Measurements from ENCODE around the gene MICU1. TPM values are rescaled to one million over a fixed set of nuclear protein-coding genes. Genes with fewer than 3 reads are reported as not detected.
A peak's percentile ranks its signal among the peaks of the same experiment; 100 is the strongest.
"Not testable (repeated sequence)": the region's sequence is repeated elsewhere in the genome, so short reads cannot be mapped to it uniquely, and the experiment has no call there.

The MICU1 gene, protein sequence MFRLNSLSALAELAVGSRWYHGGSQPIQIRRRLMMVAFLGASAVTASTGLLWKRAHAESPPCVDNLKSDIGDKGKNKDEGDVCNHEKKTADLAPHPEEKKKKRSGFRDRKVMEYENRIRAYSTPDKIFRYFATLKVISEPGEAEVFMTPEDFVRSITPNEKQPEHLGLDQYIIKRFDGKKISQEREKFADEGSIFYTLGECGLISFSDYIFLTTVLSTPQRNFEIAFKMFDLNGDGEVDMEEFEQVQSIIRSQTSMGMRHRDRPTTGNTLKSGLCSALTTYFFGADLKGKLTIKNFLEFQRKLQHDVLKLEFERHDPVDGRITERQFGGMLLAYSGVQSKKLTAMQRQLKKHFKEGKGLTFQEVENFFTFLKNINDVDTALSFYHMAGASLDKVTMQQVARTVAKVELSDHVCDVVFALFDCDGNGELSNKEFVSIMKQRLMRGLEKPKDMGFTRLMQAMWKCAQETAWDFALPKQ
- 57.0 and 57.1 TPM in 2 replicates for total RNA-seq (2014; rRNA removed; shearing (Covaris generic))

DNA sequence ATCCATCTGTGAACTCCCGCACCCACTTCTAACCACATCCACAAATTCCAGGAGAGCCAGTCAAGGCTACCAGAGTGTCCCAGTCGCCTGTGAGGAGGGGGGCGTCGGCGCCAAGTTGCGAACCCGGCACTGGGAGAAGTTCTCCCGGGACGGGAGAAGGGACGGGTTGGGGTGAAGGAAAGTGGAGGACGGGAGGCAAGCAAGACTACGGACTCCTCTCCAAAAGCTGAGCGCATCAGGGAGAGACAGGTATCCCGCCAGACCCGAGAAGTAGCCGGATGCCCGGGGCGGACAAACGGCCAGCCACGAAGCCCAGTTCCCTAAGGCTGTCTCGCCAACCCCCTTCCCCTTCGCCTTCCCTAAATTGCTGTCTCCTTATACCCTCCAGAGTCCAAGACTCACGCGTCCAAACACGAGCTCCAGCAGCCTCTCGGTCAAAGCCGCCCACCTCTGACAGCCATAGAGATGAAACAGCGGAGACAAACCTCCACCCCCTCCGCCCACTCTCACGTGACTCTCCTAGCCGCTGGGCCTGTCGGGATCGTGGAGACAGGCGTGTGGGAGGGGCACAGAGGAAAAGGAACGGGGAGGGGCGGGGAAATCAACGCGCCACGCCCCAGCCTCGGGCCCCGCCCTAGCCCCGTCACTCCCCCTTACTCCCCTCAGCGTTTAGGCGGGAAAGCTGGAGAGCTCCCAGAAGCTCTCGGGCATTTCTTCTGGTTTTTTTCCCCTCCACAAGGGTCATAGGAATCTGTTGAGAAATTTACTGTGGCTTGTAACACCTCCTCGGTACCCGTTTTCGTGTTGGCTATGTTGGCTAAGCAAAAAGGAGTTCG, at the start of gene MICU1:
Gene MICU1, minus strand, starts transcription at position 472 of the 836 bp plus-strand sequence. CDS start 59,286 bp downstream, outside the sequence.
- peak; percentile 98 for DNase-seq (ENCODE audit: low spot score)
- in situ Hi-C loops (cut with HindIII; ENCODE audit: low sequenced_read_pairs), result no loop called here

DNA sequence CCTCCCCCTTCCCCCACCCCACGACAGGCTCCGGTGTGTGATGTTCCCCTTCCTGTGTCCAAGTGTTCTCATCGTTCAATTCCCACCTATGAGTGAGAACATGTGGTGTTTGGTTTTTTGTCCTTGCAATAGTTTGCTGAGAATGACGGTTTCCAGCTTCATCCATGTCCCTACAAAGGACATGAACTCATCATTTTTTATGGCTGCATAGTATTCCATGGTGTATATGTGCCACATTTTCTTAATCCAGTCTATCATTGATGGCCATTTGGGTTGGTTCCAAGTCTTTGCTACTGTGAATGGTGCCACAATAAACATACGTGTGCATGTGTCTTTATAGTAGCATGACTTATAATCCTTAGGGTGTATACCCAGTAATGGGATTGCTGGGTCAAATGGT, 48.3 kb upstream of the MICU1 start:
- DNase-seq (ENCODE audit: low spot score); in situ Hi-C loops (cut with HindIII; ENCODE audit: low sequenced_read_pairs): not testable (repeated sequence)

DNA sequence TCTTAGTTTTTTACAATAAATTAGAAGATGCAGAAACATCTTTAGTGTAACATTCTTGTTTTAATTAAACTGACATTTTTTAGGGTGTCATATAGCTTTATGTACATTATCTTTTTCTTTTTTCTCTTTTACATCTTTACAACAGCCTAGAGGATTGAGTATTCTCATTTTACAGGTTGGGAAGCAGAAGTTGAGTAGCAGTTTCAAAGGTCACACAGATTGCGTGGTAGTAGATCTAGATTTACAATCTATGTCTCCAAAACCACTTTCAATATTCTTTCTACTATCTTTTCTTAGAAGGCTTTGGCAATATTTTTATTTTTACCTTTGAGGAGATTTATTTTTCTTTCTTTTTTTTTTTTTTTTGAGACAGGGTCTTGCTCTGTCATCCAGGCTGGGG, 47.4 kb upstream of the MICU1 start:
- in situ Hi-C loops (cut with HindIII; ENCODE audit: low sequenced_read_pairs), result no loop called here
- DNase-seq (ENCODE audit: low spot score), result no peak

DNA sequence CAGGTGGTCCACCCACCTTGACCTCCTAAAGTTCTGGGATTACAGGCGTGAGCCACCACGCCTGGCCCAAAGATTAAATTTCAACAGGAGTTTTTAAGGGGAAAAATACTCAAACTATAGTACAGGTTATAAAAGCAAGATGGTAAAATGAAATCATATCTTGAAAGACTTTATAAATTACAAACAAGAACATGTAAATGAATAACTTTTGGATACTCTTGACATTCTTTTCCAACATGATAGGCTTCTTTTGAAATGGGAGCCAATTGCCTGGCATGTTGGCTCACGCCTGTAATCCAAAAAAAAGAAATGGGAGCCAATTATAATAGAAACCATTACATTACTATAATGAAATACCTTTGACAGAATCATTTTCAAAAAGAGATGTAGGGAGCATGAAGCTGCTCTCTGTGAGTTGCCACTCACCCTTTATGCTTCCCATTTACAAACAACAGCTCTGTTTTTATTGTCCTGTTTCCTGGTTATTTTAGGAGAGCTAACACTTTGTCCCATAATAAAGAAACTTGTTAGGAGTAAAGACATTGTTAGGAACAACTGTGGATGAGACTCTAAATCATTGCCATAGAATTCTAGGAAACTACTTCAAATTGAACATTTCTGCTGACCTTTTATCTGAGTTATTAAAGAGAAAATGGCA, 41.5 kb upstream of the MICU1 start:
- DNase-seq (ENCODE audit: low spot score), result no peak

DNA sequence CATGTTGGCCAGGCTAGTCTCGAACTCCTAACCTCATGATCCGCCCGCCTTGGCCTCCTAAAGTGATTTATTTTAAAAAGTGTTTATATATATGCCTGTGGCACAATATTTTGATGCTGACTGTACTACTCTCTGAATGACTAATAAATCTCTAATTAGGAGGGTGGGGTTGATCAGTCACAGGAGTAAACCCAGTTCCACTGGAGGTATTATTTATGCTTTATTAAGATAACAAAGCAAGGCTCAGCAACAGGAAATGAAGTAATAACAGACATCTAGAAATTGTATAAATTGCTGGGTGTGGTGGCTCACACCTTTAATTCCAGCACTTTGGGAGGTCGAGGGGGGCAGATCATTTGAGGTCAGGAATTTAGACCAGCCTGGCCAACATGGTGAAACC, 40.0 kb upstream of the MICU1 start:
- in situ Hi-C loops (cut with HindIII; ENCODE audit: low sequenced_read_pairs), result no loop called here
- DNase-seq (ENCODE audit: low spot score), result no peak

More for the DNA sequence above, 41.5 kb upstream of the MICU1 start:
- in situ Hi-C loops (cut with HindIII; ENCODE audit: low sequenced_read_pairs), result no loop called here

DNA sequence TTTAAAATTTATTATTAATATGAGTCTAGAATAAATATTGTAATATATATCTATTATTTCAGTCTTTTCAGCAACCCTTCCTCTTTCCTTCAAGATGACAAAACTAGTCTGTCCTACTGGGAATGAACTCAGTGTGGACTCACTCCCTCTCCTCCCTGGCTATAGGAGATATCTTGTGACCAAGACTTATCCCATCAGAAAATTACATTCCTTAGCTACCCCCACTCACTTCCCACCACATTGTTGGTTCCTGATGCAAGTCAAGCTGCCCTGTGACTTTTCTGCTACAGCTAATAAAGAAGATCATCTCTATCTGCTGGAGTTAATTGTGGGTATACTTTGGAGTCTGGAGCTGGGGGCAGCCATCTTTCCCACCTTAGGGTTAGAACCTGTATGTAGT, 38.1 kb upstream of the MICU1 start:
- DNase-seq (ENCODE audit: low spot score), result no peak
- in situ Hi-C loops (cut with HindIII; ENCODE audit: low sequenced_read_pairs), result no loop called here

DNA sequence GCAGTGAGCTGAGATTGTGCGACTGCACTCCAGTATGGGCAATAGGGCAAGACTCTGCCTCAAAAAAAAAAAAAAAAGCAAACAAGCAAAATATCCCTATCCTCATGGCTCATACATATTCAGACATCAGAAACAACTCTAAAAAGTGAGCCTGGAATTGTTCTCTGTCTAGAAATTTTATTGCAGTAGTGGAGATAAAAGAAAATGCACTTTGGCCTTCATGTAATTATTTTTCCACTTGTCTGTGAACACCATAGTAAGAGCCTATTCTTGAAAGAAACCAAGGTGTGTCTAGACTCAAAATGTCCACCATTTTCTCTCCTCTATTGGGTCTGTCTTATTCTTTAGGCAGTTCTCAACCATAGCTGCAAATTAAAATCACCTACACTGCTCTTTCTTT, 35.6 kb upstream of the MICU1 start:
- in situ Hi-C loops (cut with HindIII; ENCODE audit: low sequenced_read_pairs), result no loop called here
- no peak for DNase-seq (ENCODE audit: low spot score)

DNA sequence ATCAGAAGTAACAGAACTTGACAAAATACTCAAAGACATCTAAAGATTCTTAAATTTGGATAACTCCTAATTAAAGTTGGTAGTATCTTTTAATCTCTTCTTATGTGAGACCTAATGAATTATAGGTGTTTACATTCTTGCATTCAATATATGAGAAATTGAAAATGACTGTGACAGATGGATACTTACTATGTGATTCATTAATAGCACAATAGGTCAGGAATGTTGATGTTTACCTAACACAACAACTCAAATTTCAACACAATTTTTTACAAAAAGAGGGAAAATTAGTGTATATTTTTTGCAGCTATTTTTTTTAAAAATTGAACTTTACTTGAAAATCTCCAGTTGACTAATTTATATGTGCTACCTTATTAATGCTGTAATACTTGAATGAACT, 34.3 kb upstream of the MICU1 start:
- DNase-seq (ENCODE audit: low spot score), result no peak
- in situ Hi-C loops (cut with HindIII; ENCODE audit: low sequenced_read_pairs), result no loop called here

DNA sequence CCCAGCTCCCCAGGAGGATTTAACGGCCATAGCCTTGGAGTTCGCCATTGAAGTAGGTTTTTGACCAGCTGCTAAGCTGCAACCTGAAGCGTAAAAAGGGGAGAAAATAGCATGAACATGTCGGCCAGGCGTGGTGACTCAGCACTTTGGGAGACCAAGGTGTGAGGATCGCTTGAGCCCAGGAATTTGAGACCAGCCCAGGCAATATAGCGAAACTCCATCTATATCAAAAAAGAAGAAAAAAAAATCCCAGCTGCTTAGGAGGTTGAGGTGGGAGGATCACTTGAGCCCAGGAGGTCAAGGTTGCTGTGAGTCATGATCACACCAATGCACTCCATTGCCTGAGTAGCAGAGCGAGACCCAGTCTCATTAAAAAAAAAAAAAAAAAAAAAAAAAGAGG, 33.8 kb upstream of the MICU1 start:
- in situ Hi-C loops (cut with HindIII; ENCODE audit: low sequenced_read_pairs), result no loop called here
- no peak for DNase-seq (ENCODE audit: low spot score)

DNA sequence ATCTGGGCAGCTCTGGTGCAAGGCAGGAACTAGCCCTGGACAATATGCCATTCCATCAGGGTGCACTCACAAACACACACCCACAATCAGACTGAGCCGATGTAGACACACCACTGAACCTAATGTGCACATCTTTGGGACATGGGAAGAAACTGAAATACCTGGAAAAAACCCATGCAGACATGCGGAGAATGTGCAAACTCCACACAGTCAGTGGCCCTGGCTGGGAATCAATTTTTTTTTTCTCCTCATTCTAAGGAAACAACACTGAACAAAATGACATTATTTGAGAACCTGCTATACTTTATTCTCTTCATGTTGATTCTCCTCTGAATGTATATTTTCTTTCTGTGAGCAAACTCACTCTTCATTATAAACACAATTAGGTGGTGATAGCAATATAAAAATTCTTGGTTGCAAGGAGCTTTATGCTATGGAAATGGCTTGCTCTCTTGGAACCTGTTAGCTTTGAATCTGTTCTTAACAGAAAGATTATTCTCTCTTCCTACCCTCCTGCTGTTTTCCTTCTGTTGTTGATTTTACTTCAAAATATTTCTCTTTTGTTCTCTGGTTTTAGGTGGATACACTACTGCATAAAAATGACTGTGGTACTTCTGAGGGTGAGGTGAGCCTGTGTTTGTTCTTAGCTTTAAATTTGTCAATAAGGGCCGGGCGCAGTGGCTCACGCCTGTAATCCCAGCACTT, 33.0 kb upstream of the MICU1 start:
- DNase-seq (ENCODE audit: low spot score), result peak; percentile 82
- in situ Hi-C loops (cut with HindIII; ENCODE audit: low sequenced_read_pairs), result no loop called here

DNA sequence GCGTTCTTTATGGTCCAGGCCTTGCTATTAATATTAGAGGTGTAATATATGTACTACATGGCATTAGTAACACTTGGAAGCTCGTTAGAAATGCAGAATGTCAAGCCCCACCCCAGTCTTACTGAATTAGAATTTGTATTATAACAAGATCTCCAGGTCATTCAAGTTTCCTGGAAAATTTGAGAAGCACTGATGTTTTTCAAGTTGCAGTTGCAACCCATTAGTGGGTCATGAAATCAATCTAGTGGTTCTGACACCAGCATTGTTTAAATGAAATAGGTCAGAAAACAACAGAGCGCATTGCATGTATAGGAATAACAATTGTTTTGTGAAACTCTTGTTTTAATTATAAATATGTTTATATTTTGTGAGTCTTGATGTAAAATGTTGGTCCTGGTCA, 28.8 kb upstream of the MICU1 start:
- in situ Hi-C loops (cut with HindIII; ENCODE audit: low sequenced_read_pairs), result no loop called here
- no peak for DNase-seq (ENCODE audit: low spot score)

DNA sequence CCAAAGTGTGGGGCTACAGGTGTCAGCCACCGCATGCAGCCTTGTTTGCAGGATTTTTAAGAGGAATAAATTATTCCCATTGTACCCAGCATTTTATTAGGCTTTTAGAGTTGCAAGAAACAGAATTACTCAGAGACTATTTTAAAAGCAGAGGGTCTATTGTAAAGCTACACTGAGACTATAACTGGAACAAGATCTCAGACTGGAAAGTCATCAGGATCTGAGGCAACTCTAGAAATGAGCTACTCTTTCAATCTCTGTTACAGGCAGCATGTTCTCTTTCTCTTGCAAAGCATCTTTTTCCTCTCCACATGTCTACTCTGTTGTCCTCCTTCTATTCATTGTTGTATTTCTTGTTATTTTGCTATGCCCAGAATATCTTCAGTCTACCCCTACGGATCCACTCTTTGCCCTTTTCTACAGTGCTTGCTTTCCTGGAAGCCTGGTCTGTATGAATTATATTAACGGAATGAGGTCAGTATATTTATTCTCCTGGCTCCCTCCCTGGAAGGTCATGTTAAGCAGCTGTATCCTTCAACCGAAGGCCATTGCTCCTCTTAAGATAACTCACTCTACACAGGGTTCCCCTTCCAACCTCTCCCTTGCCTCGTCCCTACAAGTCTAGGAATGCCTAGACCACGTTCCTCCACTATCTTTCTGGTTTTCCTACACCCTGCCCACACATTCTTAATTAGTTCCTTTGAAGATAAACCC, 27.7 kb upstream of the MICU1 start:
- in situ Hi-C loops (cut with HindIII; ENCODE audit: low sequenced_read_pairs), result no loop called here
- no peak for DNase-seq (ENCODE audit: low spot score)

DNA sequence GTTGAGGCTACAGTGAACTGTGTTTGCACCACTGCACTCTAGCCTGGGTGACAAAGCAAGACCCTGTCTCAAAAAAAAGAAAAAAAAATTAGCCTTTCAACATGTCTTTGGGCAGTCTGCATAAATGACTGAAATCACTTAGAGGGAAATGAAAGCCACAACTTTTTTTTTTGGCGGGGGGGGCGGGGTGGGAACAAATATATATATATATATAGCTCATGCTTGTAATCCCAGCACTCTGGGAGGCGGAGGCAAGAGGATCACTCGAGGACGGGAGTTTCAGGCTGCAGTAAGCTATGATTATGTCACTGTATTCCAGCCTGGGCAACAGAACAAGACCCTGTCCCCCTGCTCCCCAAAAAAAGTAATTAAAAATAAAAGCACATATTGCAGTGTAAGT, 23.4 kb upstream of the MICU1 start:
- no peak for DNase-seq (ENCODE audit: low spot score)
- in situ Hi-C loops (cut with HindIII; ENCODE audit: low sequenced_read_pairs), result no loop called here

DNA sequence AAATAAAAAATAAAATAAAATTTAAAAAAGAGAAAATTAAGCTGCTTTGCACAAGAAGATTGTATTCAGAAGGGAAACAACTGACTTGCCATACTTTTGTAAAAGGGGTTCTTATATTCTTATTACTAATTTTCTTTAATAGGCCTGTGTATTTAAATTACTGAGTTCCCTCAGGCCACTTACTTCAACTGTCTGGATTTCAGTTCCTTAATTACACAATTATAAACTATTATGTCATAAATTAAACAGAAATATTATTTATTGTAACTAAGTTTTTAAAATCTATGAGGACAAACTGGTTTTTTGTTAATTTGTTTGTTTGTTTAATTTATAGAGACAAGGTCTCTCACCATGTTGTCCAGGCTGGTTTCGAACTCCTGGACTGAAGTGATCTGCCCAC, 22.4 kb upstream of the MICU1 start:
- DNase-seq (ENCODE audit: low spot score), result no peak
- in situ Hi-C loops (cut with HindIII; ENCODE audit: low sequenced_read_pairs), result no loop called here

DNA sequence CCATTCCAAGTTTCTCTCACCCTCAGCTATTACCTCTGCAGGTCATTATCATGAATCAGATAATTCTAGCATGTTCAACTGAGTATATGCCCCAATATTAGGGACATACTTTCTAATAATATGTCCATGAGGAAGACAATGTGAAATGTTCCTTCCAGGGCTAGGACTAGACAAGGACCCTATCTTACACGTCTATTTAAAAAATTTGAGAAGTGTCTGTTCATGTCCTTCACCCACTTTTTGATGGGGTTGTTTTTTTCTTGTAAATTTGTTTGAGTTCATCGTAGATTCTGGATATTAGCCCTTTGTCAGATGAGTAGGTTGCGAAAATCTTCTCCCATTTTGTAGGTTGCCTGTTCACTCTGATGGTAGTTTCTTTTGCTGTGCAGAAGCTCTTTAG, 21.1 kb upstream of the MICU1 start:
- DNase-seq (ENCODE audit: low spot score); in situ Hi-C loops (cut with HindIII; ENCODE audit: low sequenced_read_pairs): not testable (repeated sequence)

DNA sequence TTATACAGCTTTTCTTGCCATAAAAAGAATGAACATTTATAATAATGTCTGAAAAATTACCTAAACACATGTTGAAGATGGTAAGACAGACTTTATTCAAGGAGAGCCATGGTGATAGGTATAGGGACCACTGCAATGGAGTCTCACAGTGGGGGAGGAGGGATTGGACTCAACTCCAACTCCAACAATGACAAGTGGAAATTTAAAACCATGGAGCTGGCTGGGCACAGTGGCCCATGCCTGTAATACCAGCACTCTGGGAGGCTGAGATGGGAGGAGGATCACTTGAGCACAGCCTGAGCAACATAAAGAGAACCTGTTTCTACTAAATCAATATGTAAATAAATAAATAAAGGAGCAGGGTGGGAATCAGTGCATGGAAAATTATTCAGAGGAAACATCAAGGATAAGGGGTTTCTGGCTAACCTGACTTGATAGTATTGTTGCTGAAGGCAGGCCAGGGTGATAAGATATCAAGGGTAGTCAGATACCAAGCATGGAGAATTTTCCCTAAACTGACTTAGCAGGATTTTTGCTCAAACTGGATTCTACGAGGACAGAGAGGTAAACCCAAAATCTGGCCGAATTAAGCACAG, 19.5 kb upstream of the MICU1 start:
- no peak for DNase-seq (ENCODE audit: low spot score)
- in situ Hi-C loops (cut with HindIII; ENCODE audit: low sequenced_read_pairs), result no loop called here

DNA sequence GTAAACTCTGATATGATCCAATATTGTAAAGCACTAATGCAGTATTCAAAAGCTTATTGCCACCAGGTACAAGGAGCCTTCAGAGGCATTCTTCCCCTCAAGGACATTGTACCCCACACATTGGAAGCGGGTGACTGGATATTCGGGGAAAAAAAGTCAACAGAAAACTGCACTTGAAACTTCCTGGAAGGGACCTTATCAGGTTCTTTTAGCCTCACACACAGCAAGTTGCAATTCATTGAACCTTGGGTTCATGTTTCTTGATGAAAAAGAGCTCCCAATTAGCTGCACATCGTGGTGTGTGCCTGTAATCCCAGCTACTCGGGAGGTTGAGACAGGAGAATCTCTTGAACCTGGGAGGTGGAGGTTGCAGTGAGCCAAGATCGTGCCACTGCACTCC, 16.4 kb upstream of the MICU1 start:
- no peak for DNase-seq (ENCODE audit: low spot score)
- in situ Hi-C loops (cut with HindIII; ENCODE audit: low sequenced_read_pairs), result no loop called here

DNA sequence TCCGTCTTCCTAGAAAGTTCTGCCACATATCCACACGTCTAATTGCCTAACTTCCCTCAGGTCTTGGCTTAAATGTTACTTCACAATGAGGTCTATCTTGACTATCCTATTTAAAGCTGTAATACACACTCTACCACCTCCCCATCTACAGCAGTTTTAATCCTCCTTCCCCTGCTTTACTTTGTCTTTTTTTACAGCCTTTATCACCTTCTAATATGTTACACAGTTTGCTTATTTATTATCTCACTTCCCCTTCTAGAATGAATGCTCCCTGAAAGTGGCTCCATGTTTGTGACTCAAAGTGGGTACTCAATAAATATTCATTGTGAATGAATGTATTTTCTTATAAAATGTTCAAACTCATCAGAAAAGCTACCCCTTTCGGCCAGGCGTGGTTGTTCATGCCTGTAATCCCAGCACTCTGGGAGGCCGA, 13.6 kb upstream of the MICU1 start:
- DNase-seq (ENCODE audit: low spot score), result no peak
- in situ Hi-C loops (cut with HindIII; ENCODE audit: low sequenced_read_pairs), result no loop called here
